ENCODE results near the gene CABP1. TPM values are rescaled to one million over a fixed set of nuclear protein-coding genes. Genes with fewer than 3 reads are reported as not detected.
A peak's percentile ranks its signal among the peaks of the same experiment; 100 is the strongest.

The CABP1 gene
- total RNA-seq, 4 donors from 2014 or later = 0.52 to 1.6 (median 0.62) TPM; not detected in 1

DNA sequence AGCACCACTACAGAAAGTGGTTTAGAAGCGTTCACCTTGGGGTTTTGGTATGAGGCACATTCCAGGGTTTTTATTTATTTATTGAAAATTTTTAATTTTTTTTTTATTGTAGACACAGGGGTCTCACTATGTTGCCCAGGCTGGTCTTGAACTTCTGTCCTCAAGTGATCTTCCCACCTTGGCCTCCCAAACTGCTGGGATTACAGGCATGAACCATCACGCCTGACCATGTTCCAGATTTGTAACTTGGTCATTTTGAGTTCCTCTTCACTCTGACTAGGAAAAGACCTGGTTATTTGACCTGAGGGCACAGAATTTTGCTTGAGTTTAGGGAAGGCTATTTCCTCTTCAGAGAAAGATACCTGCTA, 49.6 kb downstream of the CABP1 start:
- Histone ChIP-seq H3K4me1 (peaks cover 61 to 62% of the 10 kb centered on the region in 2 donors), H3K9me3 (no peaks in the 10 kb centered on the region), H3K27ac (peak overlapping the region; percentile 86 to 93 (median 90)), H3K4me3 (no peak overlapping the region), H3K36me3 (peaks cover 0 to 14% of the 10 kb centered on the region in 2 donors), H3K27me3 (no peaks in the 10 kb centered on the region)
- DNase-seq (no peak), ATAC-seq (no peak)
- in situ Hi-C loops (cut with MboI; ENCODE audit: low sequenced_read_pairs in 4 of 4) (no loop called here), intact Hi-C loops (cut with DNase I; ENCODE audit: low total_unique reads) (no loop called here)
- TF ChIP-seq, protein P1, sequence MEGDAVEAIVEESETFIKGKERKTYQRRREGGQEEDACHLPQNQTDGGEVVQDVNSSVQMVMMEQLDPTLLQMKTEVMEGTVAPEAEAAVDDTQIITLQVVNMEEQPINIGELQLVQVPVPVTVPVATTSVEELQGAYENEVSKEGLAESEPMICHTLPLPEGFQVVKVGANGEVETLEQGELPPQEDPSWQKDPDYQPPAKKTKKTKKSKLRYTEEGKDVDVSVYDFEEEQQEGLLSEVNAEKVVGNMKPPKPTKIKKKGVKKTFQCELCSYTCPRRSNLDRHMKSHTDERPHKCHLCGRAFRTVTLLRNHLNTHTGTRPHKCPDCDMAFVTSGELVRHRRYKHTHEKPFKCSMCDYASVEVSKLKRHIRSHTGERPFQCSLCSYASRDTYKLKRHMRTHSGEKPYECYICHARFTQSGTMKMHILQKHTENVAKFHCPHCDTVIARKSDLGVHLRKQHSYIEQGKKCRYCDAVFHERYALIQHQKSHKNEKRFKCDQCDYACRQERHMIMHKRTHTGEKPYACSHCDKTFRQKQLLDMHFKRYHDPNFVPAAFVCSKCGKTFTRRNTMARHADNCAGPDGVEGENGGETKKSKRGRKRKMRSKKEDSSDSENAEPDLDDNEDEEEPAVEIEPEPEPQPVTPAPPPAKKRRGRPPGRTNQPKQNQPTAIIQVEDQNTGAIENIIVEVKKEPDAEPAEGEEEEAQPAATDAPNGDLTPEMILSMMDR (IDR thresholded peaks at IDR 0.05 in 4 of 5, conservative IDR thresholded peaks at IDR 0.05 in 1 of 5) = no peak
- no peak for TF ChIP-seq POLR2A (IDR thresholded peaks at IDR 0.05)

DNA sequence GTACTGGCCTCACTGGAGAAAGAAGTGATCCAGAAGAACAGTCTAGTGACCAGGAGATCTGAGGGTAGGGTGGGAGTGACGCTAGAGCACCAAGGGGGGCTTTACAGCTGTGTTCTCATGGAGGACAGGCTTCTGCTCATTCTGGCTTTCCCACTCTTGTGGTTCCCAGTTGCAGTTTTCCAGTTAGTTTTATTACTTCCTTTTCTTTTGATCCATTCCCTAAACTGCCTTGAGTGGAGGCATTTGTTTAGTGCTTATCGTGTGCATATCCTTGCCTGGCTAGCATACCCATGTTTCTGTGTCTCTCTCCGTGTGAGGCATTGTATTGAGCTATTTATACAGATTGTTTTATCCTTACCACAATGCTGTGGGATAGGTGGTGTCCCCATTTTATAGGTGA, 50.6 kb downstream of the CABP1 start:
- Histone ChIP-seq H3K9me3 (no peaks in the 10 kb centered on the region), H3K4me3 (no peak overlapping the region), H3K27me3 (no peaks in the 10 kb centered on the region), H3K36me3 (peaks cover 0 to 23% of the 10 kb centered on the region in 2 donors), H3K4me1 (peaks cover 58 to 62% of the 10 kb centered on the region in 2 donors), H3K27ac (peak overlapping the region; percentile 86 to 93 (median 90))
- intact Hi-C loops (cut with DNase I; ENCODE audit: low total_unique reads) = no loop called here
- in situ Hi-C loops (cut with MboI; ENCODE audit: low sequenced_read_pairs in 4 of 4) = no loop called here
- DNase-seq (no peak), ATAC-seq (no peak)
- TF ChIP-seq, protein P1 (IDR thresholded peaks at IDR 0.05 in 4 of 5, conservative IDR thresholded peaks at IDR 0.05 in 1 of 5) = no peak
- TF ChIP-seq POLR2A (IDR thresholded peaks at IDR 0.05) = no peak

DNA sequence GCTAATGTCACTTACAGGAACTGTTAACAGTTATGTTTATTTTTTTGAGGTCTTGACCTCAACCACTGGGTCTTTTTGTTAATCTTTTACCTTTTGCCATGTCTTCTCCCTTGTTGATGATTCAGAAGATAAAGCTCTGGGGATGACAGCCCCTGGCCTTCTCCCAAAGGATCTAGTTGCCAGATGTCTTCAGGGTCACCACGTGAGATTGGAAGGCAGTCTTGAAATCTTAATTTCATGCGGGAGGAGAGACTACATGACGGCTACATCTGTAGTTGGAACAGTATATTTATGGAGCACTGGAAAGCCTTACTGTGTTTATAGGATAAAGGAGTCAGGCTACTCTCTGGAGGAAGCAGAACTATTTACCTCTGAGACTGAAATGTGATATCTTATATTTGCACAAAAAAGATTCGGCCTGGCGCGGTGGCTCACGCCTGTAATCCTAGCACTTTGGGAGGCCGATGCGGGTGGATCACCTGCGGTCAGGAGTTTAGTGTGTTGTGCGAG, 52.2 kb downstream of the CABP1 start:
- Histone ChIP-seq H3K36me3 (peaks cover 0 to 39% of the 10 kb centered on the region in 2 donors), H3K9me3 (no peaks in the 10 kb centered on the region), H3K27me3 (no peaks in the 10 kb centered on the region), H3K4me3 (no peak overlapping the region), H3K4me1 (peaks cover 62 to 73% of the 10 kb centered on the region in 2 donors), H3K27ac (peak overlapping the region; percentile 66 to 93 (median 89))
- DNase-seq (peak in 1 of 2 donors; percentile 63), ATAC-seq (peak; percentile 46 to 63)
- in situ Hi-C loops (cut with MboI; ENCODE audit: low sequenced_read_pairs in 4 of 4) (no loop called here), intact Hi-C loops (cut with DNase I; ENCODE audit: low total_unique reads) (no loop called here)
- TF ChIP-seq, protein P1 (IDR thresholded peaks at IDR 0.05 in 4 of 5, conservative IDR thresholded peaks at IDR 0.05 in 1 of 5) = no peak
- TF ChIP-seq POLR2A (IDR thresholded peaks at IDR 0.05) = no peak

DNA sequence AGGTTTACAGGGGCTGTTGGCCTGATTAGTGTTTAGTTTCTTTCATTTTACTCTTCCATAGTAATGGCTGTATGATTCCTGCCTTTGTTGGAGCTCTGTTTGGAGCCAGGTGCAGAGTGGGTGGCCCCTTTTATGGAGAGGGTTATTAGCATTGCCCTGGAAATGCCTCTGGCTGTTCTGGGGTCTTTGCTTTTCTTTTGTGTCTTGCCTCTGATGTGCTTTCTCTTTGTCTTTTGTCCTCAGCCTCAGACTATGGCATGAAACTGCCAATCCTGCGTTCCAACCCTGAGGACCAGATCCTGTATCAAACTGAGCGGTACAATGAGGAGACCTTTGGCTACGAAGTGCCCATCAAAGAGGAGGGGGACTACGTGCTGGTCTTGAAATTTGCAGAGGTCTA, 53.4 kb downstream of the CABP1 start:
- peaks cover 0 to 49% of the 10 kb centered on the region in 2 donors for H3K36me3 ChIP-seq
- H3K4me1 ChIP-seq = peaks cover 55 to 79% of the 10 kb centered on the region in 2 donors
- no peaks in the 10 kb centered on the region for H3K27me3 ChIP-seq
- H3K9me3 ChIP-seq = no peaks in the 10 kb centered on the region
- peak overlapping the region in 3 of 4 donors; percentile 86 to 93 (median 92) for H3K27ac ChIP-seq
- DNase-seq (no peak), ATAC-seq (no peak)
- intact Hi-C loops (cut with DNase I; ENCODE audit: low total_unique reads) (no loop called here), in situ Hi-C loops (cut with MboI; ENCODE audit: low sequenced_read_pairs in 4 of 4) (no loop called here)
- H3K4me3 ChIP-seq = no peak overlapping the region
- TF ChIP-seq POLR2A (IDR thresholded peaks at IDR 0.05) = no peak
- TF ChIP-seq, protein P1 (IDR thresholded peaks at IDR 0.05 in 4 of 5, conservative IDR thresholded peaks at IDR 0.05 in 1 of 5) = no peak

DNA sequence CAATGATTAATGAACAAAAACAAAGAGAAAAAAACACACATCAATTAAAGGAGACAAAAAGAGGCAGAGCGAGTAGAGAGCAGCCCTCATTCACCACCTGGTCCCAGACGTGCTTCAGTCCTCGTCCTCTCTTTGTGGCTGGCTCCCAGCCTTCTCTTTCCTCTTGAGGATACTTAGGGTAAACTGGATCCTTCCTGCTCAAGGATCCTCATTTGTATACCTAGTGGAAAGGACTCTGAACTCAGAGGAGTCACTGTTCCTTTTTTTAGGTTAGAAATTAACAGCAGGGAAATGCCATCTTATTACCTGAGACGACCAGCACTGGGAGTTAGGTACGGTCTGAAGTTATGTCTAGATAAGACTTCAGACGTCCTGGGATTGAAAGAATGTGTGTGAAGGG, 56.2 kb downstream of the CABP1 start:
- TF ChIP-seq POLR2A (IDR thresholded peaks at IDR 0.05) = no peak
- TF ChIP-seq, protein P1 (IDR thresholded peaks at IDR 0.05 in 4 of 5, conservative IDR thresholded peaks at IDR 0.05 in 1 of 5) = no peak
- Histone ChIP-seq H3K27ac (peak overlapping the region in 3 of 4 donors; percentile 56 to 78 (median 68)), H3K4me3 (no peak overlapping the region), H3K36me3 (peaks cover 0 to 67% of the 10 kb centered on the region in 2 donors), H3K9me3 (no peaks in the 10 kb centered on the region), H3K27me3 (no peaks in the 10 kb centered on the region), H3K4me1 (peaks cover 45 to 80% of the 10 kb centered on the region in 2 donors)
- ATAC-seq = no peak
- intact Hi-C loops (cut with DNase I; ENCODE audit: low total_unique reads) = no loop called here
- DNase-seq = no peak
- in situ Hi-C loops (cut with MboI; ENCODE audit: low sequenced_read_pairs in 4 of 4) = no loop called here

Measured in gastrocnemius medialis (tissue), 4 donors.